GM12864 (cell line): ENCODE data around the gene PTPRM.

ENCODE experiments used
- DNase-seq: peaks from one replicate; pipeline ENCODE4 v3.0.0-alpha.2; 2011; ENCODE audit warnings: low read depth
- H3K4me3 ChIP-seq: 2 replicates; pipeline ENCODE4 v1.5.1; 2011; ENCODE audit warnings: mild to moderate bottlenecking, low read depth, low read length, control low read depth
- TF ChIP-seq, protein P1 (sequence below): IDR thresholded peaks from 2 replicates; pipeline ENCODE4 v1.5.1; 2011; ENCODE audit warnings: low read depth, mild to moderate bottlenecking, moderate library complexity, low read length, control low read depth, inconsistent platforms; ENCODE audit errors: missing control alignments

PTPRM gene

GRCh38 chr18:8040021-8040420 is 472.9 kb downstream of the PTPRM start:
- TF ChIP-seq, protein P1, sequence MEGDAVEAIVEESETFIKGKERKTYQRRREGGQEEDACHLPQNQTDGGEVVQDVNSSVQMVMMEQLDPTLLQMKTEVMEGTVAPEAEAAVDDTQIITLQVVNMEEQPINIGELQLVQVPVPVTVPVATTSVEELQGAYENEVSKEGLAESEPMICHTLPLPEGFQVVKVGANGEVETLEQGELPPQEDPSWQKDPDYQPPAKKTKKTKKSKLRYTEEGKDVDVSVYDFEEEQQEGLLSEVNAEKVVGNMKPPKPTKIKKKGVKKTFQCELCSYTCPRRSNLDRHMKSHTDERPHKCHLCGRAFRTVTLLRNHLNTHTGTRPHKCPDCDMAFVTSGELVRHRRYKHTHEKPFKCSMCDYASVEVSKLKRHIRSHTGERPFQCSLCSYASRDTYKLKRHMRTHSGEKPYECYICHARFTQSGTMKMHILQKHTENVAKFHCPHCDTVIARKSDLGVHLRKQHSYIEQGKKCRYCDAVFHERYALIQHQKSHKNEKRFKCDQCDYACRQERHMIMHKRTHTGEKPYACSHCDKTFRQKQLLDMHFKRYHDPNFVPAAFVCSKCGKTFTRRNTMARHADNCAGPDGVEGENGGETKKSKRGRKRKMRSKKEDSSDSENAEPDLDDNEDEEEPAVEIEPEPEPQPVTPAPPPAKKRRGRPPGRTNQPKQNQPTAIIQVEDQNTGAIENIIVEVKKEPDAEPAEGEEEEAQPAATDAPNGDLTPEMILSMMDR = no peak
- H3K4me3 ChIP-seq = no peak overlapping the region
- DNase-seq = no peak

GRCh38 chr18:8041526-8042111 is 474.5 kb downstream of the PTPRM start:
- no peak for DNase-seq
- TF ChIP-seq, protein P1 = no peak
- H3K4me3 ChIP-seq = no peak overlapping the region

DNA sequence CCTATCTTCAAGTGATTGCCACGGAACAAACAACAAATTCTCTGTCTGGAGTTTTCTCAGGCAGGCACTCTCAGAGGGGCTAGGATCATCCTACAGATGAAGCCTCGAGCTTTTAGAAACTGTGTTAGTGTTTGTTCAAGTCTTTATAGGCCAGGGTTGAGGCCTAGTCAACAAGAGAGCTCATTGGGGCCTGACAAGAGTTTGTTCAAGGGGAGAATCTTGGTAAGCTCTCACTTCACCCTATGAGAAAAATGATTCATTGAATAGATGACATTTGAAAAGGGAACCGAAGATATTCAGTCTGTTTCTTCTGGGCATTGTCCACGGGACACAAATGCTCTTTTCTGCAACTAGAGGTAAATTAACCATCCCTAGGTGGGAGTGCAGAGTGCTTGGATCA is 476.9 kb downstream of the PTPRM start:
- TF ChIP-seq, protein P1 = no peak
- no peak overlapping the region for H3K4me3 ChIP-seq
- DNase-seq = no peak

GRCh38 chr18:8045160-8045883 is 478.2 kb downstream of the PTPRM start:
- TF ChIP-seq, protein P1 = no peak
- no peak overlapping the region for H3K4me3 ChIP-seq
- DNase-seq = no peak

GRCh38 chr18:8045884-8046281 is 478.8 kb downstream of the PTPRM start:
- TF ChIP-seq, protein P1 = no peak
- DNase-seq = no peak
- H3K4me3 ChIP-seq = no peak overlapping the region

GRCh38 chr18:8046441-8046840 is 479.3 kb downstream of the PTPRM start:
- no peak for DNase-seq
- no peak overlapping the region for H3K4me3 ChIP-seq
- TF ChIP-seq, protein P1 = no peak

DNA sequence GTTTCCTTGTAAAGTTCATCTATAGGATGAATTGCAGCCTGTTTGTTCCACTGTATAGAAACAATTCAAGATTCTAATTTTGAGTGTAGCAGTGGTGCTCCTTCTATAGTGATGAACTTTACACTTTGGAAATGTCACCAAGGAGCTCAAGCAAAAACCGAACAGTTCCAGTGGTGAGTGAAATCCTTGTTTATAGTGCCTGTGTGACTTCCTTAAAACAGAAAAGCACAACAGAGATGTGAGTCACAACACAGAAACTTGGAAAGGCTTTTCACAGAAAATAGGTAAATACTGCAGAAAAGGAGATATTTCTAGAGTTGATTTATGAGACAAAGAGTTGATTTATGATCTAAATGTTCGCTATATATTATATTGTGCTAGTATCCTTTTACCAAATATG is 482.0 kb downstream of the PTPRM start:
- H3K4me3 ChIP-seq = no peak overlapping the region
- no peak for DNase-seq
- TF ChIP-seq, protein P1 = no peak
